DOHH2 (cell line): ENCODE data around the gene ACER3.

Source experiments
- H3F3A ChIP-seq: fragments of 200-600 bp; sonication (generic), shearing (Covaris generic); 2 replicates; pipeline ENCODE4 v1.6.0; 2016; ENCODE audit warnings: antibody characterized with exemption, mild to moderate bottlenecking; ENCODE audit not compliant: control insufficient read depth, insufficient read depth
- H3K27ac ChIP-seq: fragments of 200-600 bp; sonication (generic); 2 replicates; pipeline ENCODE4 v1.5.1; 2014; ENCODE audit warnings: low read depth, mild to moderate bottlenecking, low read length, moderate library complexity
- H3K27me3 ChIP-seq: fragments of 200-600 bp; sonication (generic); 2 replicates; pipeline ENCODE4 v1.6.1; 2014; ENCODE audit warnings: mild to moderate bottlenecking, low read length, mixed read lengths; ENCODE audit not compliant: control insufficient read depth
- H3K36me3 ChIP-seq: fragments of 200-600 bp; sonication (generic); 2 replicates; pipeline ENCODE4 v1.6.1; 2014; ENCODE audit warnings: mild to moderate bottlenecking, low read length, moderate library complexity, mixed read lengths; ENCODE audit not compliant: control insufficient read depth
- H3K4me1 ChIP-seq: fragments of 200-600 bp; sonication (generic); 2 replicates; pipeline ENCODE4 v1.6.1; 2014; ENCODE audit warnings: mild to moderate bottlenecking, low read length, mixed read lengths; ENCODE audit not compliant: control insufficient read depth
- H3K4me2 ChIP-seq: fragments of 200-600 bp; sonication (generic); 2 replicates; pipeline ENCODE4 v1.6.0; 2014; ENCODE audit warnings: mild to moderate bottlenecking, low read length, moderate library complexity
- H3K4me3 ChIP-seq: fragments of 200-600 bp; sonication (generic); 2 replicates; pipeline ENCODE4 v1.5.1; 2014; ENCODE audit warnings: mild to moderate bottlenecking, low read length, mixed read lengths
- H3K79me2 ChIP-seq: fragments of 200-600 bp; sonication (generic); 2 replicates; pipeline ENCODE4 v1.6.1; 2014; ENCODE audit warnings: mild to moderate bottlenecking, low read length, mixed read lengths; ENCODE audit not compliant: control insufficient read depth
- H3K9me2 ChIP-seq: fragments of 200-600 bp; sonication (generic); replicated peaks from 2 replicates; pipeline ENCODE4 v1.6.1; 2014; ENCODE audit warnings: mild to moderate bottlenecking, low read length, mixed read lengths; ENCODE audit not compliant: control insufficient read depth
- H3K9me3 ChIP-seq: fragments of 200-600 bp; sonication (generic); 2 replicates; pipeline ENCODE4 v1.6.1; 2014; ENCODE audit warnings: antibody characterized with exemption, low read length, mixed read lengths; ENCODE audit not compliant: control insufficient read depth, insufficient read depth
- H4K20me1 ChIP-seq: fragments of 200-600 bp; sonication (generic); 2 replicates; pipeline ENCODE4 v1.6.0; 2014; ENCODE audit warnings: low read depth, mild to moderate bottlenecking, antibody characterized with exemption, low read length, moderate library complexity; ENCODE audit not compliant: control insufficient read depth, insufficient read depth
- CTCF ChIP-seq: fragments of 200-600 bp; sonication (generic); IDR thresholded peaks from one replicate; pipeline ENCODE4 v1.5.1; 2014; ENCODE audit warnings: antibody characterized with exemption, mild to moderate bottlenecking, low read depth, low read length; ENCODE audit not compliant: poor library complexity, severe bottlenecking
- EZH2phosphoT487 ChIP-seq: fragments of 200-600 bp; sonication (generic); IDR thresholded peaks from 2 replicates; pipeline ENCODE4 v1.6.1; 2017; ENCODE audit warnings: borderline replicate concordance, mild to moderate bottlenecking, antibody characterized with exemption, low read length, moderate library complexity, mixed read lengths

ACER3 gene

DNA sequence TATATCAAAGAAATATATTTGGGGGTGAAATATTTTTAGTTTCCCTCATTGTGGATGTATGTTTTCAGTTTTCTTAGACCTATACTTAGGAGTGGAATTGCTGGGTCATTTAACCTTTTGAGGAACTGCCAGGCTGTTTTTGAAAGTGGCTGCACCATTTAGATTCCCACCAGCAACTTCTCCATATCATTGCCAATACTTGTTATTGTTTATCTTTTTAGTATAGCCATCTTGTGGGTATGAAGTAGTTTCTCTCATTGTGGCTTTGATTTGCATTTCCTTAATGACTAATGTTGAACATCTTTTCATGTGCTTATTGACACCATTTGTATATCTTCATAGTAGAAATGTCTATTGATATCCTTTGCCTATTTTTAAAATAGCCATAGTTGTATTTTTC, 111.3 kb downstream of the ACER3 start:
- Histone ChIP-seq H3K9me2 (no peaks in the 10 kb centered on the region), H3K9me3 (0 out of 2 replicates have a peak, but pooled peaks cover 6% of the 10 kb centered on the region), H3K27ac (no peak overlapping the region), H3K4me2 (no peak overlapping the region), H3K4me1 (no peaks in the 10 kb centered on the region), H3K36me3 (no peaks in the 10 kb centered on the region), H3F3A (no peaks in the 10 kb centered on the region), H4K20me1 (no peaks in the 10 kb centered on the region), H3K27me3 (no peaks in the 10 kb centered on the region), H3K4me3 (no peak overlapping the region), H3K79me2 (no peaks in the 10 kb centered on the region)
- no peak for TF ChIP-seq CTCF
- no peak for TF ChIP-seq EZH2phosphoT487

GRCh38 chr11:76974179-76974891, 113.6 kb downstream of the ACER3 start:
- Histone ChIP-seq H3K4me3 (no peak overlapping the region), H3K9me2 (no peaks in the 10 kb centered on the region), H3F3A (no peaks in the 10 kb centered on the region), H3K27ac (no peak overlapping the region), H3K4me1 (no peaks in the 10 kb centered on the region), H3K79me2 (no peaks in the 10 kb centered on the region), H3K36me3 (0 out of 2 replicates have a peak, but pooled peaks cover 2% of the 10 kb centered on the region), H4K20me1 (no peaks in the 10 kb centered on the region), H3K27me3 (no peaks in the 10 kb centered on the region), H3K9me3 (peaks cover 24% of the 10 kb centered on the region), H3K4me2 (no peak overlapping the region)
- TF ChIP-seq CTCF (no peak), EZH2phosphoT487 (no peak)

DNA sequence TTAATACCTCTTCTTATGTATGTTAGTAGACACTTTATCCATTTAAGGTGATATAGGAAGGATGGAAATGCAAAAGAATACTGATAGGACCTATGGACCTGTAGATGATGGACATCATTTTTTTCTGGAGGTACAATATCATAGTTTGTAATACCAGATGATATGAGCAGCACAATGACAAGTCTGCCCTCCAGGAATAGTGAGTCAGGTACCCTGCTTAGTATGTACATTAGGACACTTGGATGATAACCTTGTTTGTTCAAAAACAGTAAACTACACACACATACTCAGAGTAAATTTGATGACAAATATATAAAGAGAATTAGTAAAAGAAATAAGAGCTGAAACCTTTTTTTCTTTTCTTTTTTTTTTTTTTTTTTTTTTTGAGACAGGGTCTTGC, 114.8 kb downstream of the ACER3 start:
- Histone ChIP-seq H3K36me3 (0 out of 2 replicates have a peak, but pooled peaks cover 2% of the 10 kb centered on the region), H3K9me2 (no peaks in the 10 kb centered on the region), H3K27me3 (no peaks in the 10 kb centered on the region), H3K4me2 (no peak overlapping the region), H3K9me3 (peaks cover 24% of the 10 kb centered on the region), H4K20me1 (no peaks in the 10 kb centered on the region), H3K27ac (no peak overlapping the region), H3F3A (no peaks in the 10 kb centered on the region), H3K4me1 (no peaks in the 10 kb centered on the region), H3K4me3 (no peak overlapping the region), H3K79me2 (no peaks in the 10 kb centered on the region)
- TF ChIP-seq EZH2phosphoT487: no peak

- Histone ChIP-seq H3K27ac (no peak overlapping the region), H3K4me3 (no peak overlapping the region), H3K36me3 (0 out of 2 replicates have a peak, but pooled peaks cover 2% of the 10 kb centered on the region), H4K20me1 (no peaks in the 10 kb centered on the region), H3K9me3 (peaks cover 17% of the 10 kb centered on the region), H3K79me2 (no peaks in the 10 kb centered on the region), H3K9me2 (no peaks in the 10 kb centered on the region), H3K27me3 (no peaks in the 10 kb centered on the region), H3F3A (no peaks in the 10 kb centered on the region), H3K4me2 (no peak overlapping the region), H3K4me1 (no peaks in the 10 kb centered on the region)
- TF ChIP-seq EZH2phosphoT487 (no peak), CTCF (no peak)
Measured at GRCh38 chr11:76977791-76978190, 117.1 kb downstream of the ACER3 start.
